GM10847 (cell line): Measurements from ENCODE around the gene TXLNG.

Experiments used
- POLR2A ChIP-seq: IDR thresholded peaks from 2 replicates; pipeline ENCODE4 v1.6.1; 2011; ENCODE audit not compliant: insufficient read length; ENCODE audit errors: extremely low read depth

TXLNG gene

DNA sequence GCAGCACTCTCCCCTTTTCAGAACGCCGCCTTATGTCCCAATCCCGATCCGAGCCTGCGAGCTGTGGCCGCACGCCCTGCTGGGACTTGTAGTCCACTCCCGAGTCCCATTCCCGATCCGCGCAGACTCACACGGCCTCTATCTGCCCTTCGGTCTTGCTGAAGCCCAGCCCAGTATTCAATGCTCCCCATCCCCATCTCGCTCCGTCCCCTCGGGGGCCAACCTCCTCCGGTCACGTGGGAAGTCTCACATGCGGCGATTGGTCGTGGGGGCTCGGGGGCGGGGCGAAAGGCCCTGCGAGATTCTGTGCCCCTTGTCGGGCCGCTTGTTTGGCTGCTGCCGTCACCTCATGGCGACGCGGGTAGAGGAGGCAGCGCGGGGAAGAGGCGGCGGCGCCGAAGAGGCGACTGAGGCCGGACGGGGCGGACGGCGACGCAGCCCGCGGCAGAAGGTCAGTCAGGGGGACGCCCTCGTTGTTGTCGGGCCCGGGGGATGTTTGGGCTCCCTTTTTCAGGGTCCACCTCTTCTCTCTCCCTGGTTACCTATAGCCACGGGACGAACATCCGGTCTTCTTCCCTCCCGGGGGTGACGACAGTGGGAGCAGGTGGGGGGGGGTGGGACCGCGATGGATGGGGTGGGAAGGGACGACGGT lies at the start of gene TXLNG:
TSS of gene TXLNG (plus strand) at position 328 of the 652 bp plus-strand sequence. CDS start at position 350, 22 bp downstream.
- peak; percentile 82 for TF ChIP-seq POLR2A

DNA sequence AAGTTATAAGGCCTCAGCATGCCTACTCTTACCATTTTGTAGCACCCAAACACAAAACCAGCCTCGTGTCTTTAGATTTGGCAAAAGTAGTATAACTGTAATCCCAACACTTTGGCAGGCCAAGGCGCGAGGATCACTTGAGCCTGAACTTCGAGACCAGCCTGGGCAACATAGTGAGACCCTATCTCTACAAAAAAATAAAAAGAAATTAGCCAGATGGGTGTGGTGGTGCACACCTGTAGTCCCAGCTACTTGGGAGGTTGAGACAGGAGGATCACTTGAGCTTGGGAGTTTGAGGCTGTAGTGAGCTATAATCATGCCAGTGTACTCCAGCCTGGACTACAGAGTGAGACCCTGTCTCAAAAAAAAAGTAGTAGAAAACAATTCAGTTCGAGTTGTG lies 49.2 kb upstream of the TXLNG start:
- no peak for TF ChIP-seq POLR2A

DNA sequence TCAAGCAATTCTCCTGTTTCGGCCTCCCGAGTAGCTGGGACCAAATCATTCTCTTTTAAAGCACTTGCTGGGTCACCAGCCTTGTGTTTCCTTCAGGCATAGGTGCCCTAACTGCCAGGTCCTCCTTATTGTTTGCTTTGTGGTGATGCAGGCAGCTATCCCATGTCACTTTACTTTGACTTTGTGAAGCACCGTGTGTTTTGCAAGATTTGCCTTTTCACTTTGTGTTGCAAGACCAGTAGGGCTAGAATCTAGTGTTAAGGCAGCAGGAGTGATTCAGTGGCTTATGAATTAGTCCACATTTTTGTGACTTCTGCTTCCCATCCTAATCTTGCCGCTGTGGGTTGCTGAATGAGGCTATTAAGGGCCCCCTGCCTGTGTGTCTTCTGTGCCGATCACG lies 46.7 kb upstream of the TXLNG start:
- no peak for TF ChIP-seq POLR2A

DNA sequence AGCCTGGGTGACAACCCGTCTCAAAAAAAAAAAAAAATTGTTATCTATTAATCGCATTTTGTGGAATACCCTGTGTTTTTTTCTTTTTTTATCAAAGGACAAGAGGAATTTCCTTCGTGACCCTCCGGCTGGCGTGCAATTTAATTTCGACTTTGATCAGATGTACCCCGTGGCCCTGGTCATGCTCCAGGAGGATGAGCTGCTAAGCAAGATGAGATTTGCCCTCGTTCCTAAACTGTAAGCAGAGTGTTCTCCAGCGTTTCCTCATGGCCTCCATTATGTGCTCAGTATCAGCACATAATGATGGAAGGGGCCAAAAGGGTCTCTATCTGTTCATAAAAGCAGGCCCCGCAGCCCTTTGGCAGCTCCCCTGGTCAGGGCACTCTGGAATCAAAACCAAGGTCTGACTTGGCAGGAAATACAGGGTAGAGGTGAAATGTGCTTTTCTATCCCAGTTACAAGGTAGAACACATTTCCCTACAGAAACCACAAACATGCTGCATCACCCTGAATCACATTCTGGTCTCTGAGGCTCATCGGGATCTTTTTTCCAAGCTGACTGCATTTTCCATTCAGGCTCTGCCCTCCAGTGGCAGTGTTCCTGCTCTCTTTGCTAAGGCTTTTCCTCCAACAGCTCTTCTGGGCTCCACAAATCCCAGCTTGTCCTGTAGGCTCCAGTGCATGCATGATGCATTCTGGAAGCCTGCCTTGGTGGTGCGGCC lies 42.5 kb upstream of the TXLNG start:
- no peak for TF ChIP-seq POLR2A

DNA sequence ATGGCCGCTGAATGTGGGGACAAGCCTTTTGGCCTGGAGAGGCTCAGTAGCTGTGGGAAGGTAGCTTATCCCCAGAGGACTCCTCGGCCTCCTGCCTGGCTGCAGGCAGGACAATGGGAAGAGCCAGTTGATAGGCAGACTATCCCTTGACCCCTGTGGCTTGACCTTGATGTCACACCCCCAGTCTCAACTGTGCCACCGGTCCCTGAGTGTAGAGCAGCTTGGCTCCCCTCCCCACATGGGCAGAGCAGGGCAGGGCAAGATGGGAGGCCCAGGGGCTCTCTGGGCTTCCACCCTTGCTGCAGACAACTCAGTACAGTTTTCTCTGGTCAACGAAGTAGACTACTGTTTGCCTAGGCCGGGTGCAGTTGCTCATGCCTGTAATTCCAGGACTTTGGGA lies 41.2 kb upstream of the TXLNG start:
- TF ChIP-seq POLR2A, result no peak

DNA sequence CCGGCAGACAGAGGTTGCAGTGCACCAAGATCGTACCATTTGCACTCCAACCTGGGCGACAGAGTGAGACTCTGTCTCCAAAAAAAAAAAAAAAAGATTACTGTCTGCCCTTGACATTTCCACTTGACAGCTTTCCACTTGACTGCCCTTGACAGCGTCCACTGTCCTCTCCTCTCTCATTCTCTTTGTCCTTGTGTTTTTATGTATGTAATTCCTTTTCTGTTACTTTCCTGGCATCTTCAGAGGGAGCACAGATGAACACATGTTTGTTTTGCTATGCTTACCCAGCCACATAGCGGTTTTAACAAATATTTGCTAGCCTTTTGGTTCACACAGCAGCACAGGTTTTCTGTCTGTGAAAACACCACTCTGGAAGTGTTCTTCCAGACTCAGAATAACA lies 40.6 kb upstream of the TXLNG start:
- TF ChIP-seq POLR2A, result no peak

DNA sequence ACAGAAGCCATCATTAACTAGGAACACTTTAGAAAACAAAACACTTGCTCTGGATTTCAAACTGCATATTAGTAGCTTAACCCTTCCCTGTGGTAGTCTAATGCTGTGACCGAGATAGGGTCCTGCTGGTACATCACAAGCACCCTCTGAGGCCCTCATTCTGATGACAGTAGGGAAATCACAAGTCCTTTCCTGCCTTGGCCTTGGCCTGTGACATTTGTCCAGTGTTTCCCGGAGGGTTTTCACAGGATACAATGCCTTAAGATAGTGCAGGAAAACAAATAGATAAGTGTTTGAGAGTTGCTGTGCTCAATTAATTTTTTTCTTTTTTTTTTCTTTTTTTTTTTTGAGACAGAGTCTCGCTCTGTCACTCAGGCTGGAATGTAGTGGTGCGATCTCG lies 37.8 kb upstream of the TXLNG start:
- TF ChIP-seq POLR2A, result no peak

DNA sequence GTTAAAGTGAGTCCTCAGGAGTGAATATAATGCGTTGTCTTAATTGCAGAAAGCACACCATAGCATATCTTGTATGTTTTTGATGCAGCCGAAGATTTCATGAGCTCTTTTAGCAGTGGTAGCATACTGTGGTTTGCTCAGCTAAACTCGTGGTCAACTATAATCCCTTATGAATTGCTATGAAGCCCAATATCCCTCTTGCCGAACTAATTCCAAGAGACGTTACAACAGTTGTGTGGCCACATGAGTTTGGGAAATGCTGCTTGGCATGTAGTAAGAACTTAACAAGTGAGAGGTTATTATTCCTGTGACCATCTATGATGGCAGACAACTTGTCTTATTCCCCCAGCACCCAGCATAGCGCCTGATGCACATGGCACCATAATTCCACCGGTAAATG lies 36.1 kb upstream of the TXLNG start:
- TF ChIP-seq POLR2A, result no peak

DNA sequence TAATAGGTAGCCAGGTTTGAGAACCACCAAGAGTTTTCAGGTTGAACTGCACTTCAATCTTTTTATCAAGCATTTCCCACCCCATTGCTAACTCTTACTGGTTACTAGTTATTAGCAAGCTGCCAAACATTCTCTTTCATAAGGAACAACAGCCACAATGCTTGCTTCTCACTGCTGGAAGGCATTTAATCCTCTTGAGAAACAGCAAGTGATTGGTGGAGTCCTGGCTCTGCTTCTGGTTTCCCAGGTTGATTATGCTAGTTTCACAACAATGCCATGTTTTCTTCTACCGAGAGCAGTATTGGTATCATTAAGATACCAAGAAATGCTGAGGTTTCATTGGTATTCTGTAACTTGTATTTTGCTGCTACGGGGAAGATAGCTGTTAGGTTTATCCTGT lies 32.2 kb upstream of the TXLNG start:
- no peak for TF ChIP-seq POLR2A

DNA sequence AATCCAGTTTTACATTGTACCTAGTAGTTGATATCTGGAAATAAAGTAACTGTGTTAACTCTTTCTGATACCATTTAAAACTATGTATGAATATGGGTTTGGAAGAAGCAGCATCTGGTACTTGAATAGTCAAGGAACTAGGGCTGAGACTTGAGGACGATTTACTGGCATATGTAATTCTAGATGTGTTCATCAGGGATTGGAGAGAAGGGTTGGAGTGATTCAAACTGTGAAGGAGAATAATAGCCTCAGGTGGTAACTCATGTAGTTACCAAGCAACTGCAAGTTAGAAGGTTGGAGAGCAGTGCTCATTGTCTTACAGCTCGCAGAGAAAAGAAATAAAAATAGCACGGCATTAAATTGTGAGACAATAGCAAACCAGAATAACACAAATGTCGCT lies 29.5 kb upstream of the TXLNG start:
- TF ChIP-seq POLR2A, result no peak

DNA sequence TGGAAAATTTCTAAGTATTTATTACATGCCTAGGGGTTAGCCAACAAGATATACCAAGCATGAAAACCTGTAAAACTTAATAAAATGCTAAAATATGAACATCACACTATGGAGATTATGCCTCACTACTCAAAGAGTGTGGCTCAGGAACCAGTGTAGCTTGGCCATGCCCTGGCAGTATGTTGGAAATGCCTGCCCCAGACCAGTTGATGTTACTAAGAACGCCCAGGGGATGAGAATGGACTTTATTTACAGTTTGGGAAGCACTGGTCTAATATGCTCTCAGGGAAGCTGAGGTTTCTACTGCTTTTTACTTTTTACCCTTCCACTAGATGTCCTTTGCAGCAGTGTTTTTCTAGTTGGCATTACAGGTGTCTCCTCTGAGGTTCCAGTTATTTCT lies 23.7 kb upstream of the TXLNG start:
- no peak for TF ChIP-seq POLR2A

DNA sequence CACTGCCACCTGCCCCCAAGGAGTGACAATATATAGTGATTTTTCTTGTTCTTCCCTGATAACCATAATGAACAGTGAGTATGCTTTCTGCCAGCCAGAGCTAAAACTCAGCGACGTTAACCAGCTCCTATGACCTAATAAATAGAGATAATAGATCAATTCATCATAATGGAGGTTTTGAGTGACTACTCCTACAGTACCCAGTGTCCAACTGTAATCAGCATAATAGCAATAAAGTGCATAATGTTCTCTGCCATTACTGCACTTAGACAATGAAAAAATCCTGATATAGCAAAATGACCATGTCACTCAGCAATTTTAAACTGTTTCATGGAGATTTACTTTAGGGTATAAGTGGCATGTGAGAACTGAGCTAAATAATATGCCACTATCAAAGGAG lies 20.7 kb upstream of the TXLNG start:
- TF ChIP-seq POLR2A, result no peak

DNA sequence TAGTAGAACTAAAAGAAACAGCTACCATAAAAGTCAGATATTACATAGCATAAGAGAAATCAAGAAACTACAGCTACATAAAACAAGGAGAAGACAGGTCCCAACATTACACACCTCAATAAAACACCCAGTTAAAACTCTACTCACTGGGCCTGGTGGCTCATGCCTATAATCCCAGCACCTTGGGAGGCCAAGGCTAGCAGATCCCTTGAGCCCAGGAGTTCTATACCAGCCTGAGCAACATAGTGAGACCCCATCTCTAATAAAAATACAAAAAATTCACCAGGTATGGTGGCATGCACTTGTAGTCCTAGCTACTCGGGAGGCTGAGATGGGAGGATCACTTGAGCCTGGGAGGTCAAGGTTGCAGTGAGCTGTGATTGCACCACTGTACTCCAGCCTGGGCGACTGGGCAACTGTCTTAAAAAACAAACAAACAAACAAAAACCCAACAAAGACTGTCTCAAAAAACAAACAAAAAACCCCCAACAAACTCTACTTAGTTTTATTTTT lies 15.2 kb upstream of the TXLNG start:
- no peak for TF ChIP-seq POLR2A

DNA sequence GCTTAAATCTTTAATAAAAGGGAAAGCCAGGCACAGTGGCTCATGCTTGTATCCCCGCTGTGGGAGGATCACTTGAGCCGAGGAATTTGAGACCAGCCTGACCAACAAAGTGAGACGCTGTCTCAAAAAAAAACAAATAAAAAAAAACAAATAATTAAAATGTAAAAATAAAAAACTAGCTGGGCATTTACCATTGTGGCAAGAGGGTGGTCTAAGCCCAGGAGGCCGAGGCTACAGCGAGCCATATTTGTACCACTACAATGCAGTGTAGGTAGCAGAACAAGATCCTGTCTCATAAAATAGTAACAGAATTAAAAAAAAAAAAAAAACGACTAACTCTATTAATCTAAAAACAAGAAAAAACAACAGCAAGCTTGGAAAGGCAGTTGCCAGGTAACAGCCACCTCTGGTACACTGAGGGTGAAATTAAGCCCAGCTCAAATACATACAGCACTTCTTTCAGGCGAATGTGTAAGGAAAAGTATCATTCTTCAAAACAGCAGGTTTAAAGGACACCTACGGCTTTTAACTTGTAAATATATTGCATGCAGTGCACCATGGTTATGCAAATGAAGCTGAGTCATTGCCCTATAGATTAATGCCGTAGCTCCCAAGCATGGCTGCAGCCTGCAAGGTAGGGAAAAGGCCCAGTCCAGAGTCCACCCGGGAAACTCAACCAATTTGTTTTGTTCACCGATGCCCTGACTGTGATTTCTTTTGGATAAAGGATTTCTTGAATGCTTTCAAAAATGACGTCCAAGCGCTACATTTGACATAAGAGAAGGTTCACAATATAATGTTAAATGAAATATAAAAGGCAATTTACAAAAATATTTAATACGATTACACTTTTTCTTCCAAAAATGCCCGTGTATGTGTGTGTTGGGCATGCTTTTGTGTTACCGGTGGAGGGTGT lies 14.5 kb upstream of the TXLNG start:
- TF ChIP-seq POLR2A, result no peak

DNA sequence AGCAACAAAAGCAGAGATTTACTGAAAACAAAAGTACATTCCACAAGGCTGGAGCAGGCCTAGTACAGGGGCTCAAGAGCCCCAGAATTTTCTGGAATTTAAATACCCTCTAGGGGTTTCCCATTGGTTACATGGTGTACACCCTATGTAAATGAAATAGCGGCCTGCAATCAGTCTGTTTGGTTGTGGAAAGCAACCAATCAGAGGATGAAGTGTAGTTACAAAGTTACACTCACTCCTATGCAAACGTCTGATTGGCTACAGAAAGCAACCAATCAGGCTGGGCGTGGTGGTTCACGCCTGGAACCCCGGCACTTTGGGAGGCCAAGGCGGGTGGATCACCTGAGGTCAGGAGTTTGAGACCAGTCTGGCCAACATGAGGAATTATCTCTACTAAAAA lies 13.8 kb upstream of the TXLNG start:
- TF ChIP-seq POLR2A, result no peak

DNA sequence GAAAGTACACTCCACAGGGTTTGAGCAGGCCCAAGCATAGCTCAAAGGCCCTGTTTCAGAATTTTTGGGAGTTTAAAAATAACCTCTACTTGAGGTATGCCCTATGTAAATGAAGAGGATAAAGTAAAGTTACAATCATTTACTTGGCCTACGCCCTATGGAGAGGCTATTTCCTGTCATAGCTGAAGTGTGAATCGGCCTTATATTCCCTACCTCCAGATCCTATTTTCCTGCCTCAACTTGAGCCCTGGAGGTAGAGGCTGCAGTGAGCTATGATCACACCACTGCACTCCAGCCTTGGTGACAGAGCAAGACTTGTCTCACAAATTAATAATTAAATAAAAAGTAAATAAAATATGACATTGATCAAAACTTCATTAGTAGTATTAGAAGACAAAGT lies 11.5 kb upstream of the TXLNG start:
- no peak for TF ChIP-seq POLR2A
